Keratinocyte (primary cell): ENCODE measurements around the gene AKAIN1. TPM values are rescaled to one million over a fixed set of nuclear protein-coding genes. Genes with fewer than 3 reads are reported as not detected.

Experiments
- DNase-seq: peaks from one replicate; pipeline ENCODE4 v3.0.0-alpha.2; 2011; ENCODE audit warnings: low read depth, missing footprints, low spot score
- FAIRE-seq: peaks from 2 replicates; lab custom pipeline; 2011; peaks lifted over from hg19 to GRCh38; lab: Jason Lieb, UNC
- H2AFZ ChIP-seq: 2 replicates; pipeline ENCODE4 v1.6.0; 2012; ENCODE audit warnings: low read length, control low read depth, inconsistent platforms; ENCODE audit not compliant: control insufficient read depth
- H3K27ac ChIP-seq: 2 replicates; pipeline ENCODE4 v1.5.1; 2011; ENCODE audit warnings: low read length; ENCODE audit not compliant: control insufficient read depth, insufficient read depth
- H3K27me3 ChIP-seq: 3 replicates; pipeline ENCODE4 v1.6.0; 2011; ENCODE audit warnings: low read length; ENCODE audit not compliant: control insufficient read depth, insufficient read depth; ENCODE audit errors: extremely low read depth
- H3K36me3 ChIP-seq, 2 experiments: 2 replicates in 1 of 2; 3 replicates in 1 of 2; pipeline ENCODE4 v1.5.1; 2011; ENCODE audit warnings: low read length in 2 of 2, mild to moderate bottlenecking in 1 of 2; ENCODE audit not compliant: control insufficient read depth in 2 of 2, insufficient read depth in 2 of 2; ENCODE audit errors: extremely low read depth in 1 of 2
- H3K4me1 ChIP-seq: 3 replicates; pipeline ENCODE4 v1.5.1; 2011; ENCODE audit warnings: low read length; ENCODE audit not compliant: control insufficient read depth, insufficient read depth; ENCODE audit errors: extremely low read depth
- H3K4me2 ChIP-seq: 3 replicates; pipeline ENCODE4 v1.6.0; 2011; ENCODE audit warnings: low read depth, low read length; ENCODE audit not compliant: control insufficient read depth, insufficient read depth; ENCODE audit errors: extremely low read depth
- H3K4me3 ChIP-seq, 3 experiments: fragments of 200-600 bp in 1 of 3; sonication (generic) in 1 of 3; 2 replicates in 2 of 3; 3 replicates in 1 of 3; pipeline ENCODE4 v1.5.1; 2011 to 2016; ENCODE audit warnings: low read length in 3 of 3, mild to moderate bottlenecking in 3 of 3, control low read depth in 2 of 3, inconsistent platforms in 1 of 3, low read depth in 1 of 3, mixed read lengths in 1 of 3, mixed run types in 1 of 3, moderate library complexity in 1 of 3; ENCODE audit not compliant: control insufficient read depth in 2 of 3, insufficient read depth in 2 of 3; ENCODE audit errors: extremely low read depth in 1 of 3
- H3K79me2 ChIP-seq: 2 replicates; pipeline ENCODE4 v1.6.0; 2012; ENCODE audit warnings: low read length; ENCODE audit not compliant: control insufficient read depth, insufficient read depth
- H3K9ac ChIP-seq: 3 replicates; pipeline ENCODE4 v1.6.0; 2011; ENCODE audit warnings: low read length; ENCODE audit not compliant: control insufficient read depth, insufficient read depth; ENCODE audit errors: extremely low read depth
- H3K9me1 ChIP-seq: 3 replicates; pipeline ENCODE4 v1.6.0; 2011; ENCODE audit warnings: low read length; ENCODE audit not compliant: control insufficient read depth, insufficient read depth; ENCODE audit errors: extremely low read depth
- H3K9me3 ChIP-seq: 2 replicates; pipeline ENCODE4 v1.5.1; 2012; ENCODE audit warnings: low read depth, low read length; ENCODE audit not compliant: control insufficient read depth
- H4K20me1 ChIP-seq: 3 replicates; pipeline ENCODE4 v1.6.0; 2011; ENCODE audit warnings: low read length; ENCODE audit not compliant: control insufficient read depth, insufficient read depth; ENCODE audit errors: extremely low read depth
- CTCF ChIP-seq, 3 experiments: IDR thresholded peaks in 1 of 3; conservative IDR thresholded peaks in 1 of 3; optimal IDR thresholded peaks in 1 of 3; 2 replicates in 2 of 3; 3 replicates in 1 of 3; pipeline versions ENCODE3 to v1.5.1; 2011; ENCODE audit warnings: low read length in 3 of 3, mild to moderate bottlenecking in 3 of 3, moderate library complexity in 2 of 3, control low read depth in 1 of 3, inconsistent platforms in 1 of 3; ENCODE audit not compliant: insufficient read depth in 2 of 3; ENCODE audit errors: extremely low read depth in 1 of 3
- EZH2 ChIP-seq: IDR thresholded peaks from one replicate; pipeline ENCODE4 v1.6.1; 2012; ENCODE audit warnings: inconsistent platforms, mild to moderate bottlenecking, low read length, moderate library complexity
- dilution Hi-C: fragments of 300-500 bp; cut with MboI; formaldehyde crosslinking; loops from one replicate; pipeline ENCODE4 v1.7.0; 2020; ENCODE audit warnings: low sequenced_read_pairs; ENCODE audit not compliant: extremely low pct_ligation_motif_present
- polyA plus RNA-seq, 5 experiments: library from polyadenylated mRNA; depleted of rRNA in 3 of 5; stranded (reverse) in 3 of 5; stranded (forward) in 1 of 5; unstranded in 1 of 5; fragments of >200 nt; gene quantifications; 1 replicate in 1 of 5; 2 replicates in 3 of 5; 3 replicates in 1 of 5; pipeline versions ENCODE4 v1.2.1 to v1.2.3, GENCODE V29; 2011 to 2012; ENCODE audit warnings: missing spikeins in 2 of 5, low read depth in 1 of 5, low replicate concordance in 1 of 5

AKAIN1 gene
- polyA plus RNA-seq, 1 donor (not counting 4 experiments of a cell fraction or from before 2014, with no cell fraction given): not detected

- Histone ChIP-seq H3K27ac (no peak overlapping the region), H3K27me3 (no peaks in the 10 kb centered on the region), H3K4me1 (no peaks in the 10 kb centered on the region), H3K9ac (no peak overlapping the region), H2AFZ (no peak overlapping the region), H3K36me3 (no peaks in the 10 kb centered on the region), H3K79me2 (no peaks in the 10 kb centered on the region), H3K4me3 (no peak overlapping the region), H3K4me2 (no peak overlapping the region), H3K9me3 (no peaks in the 10 kb centered on the region), H3K9me1 (no peaks in the 10 kb centered on the region), H4K20me1 (no peaks in the 10 kb centered on the region)
- no peak for FAIRE-seq
- dilution Hi-C loops: no loop called here
- no peak for DNase-seq
- TF ChIP-seq EZH2: no peak
- TF ChIP-seq CTCF (optimal IDR thresholded peaks at IDR 0.05 in 1 of 3, IDR thresholded peaks at IDR 0.05 in 1 of 3, conservative IDR thresholded peaks at IDR 0.05 in 1 of 3; ENCODE audit: extremely low read depth in 1 of 3, insufficient read depth in 2 of 3, low read length in 3 of 3): no peak
Measured at GRCh38 chr18:5173236-5173635, 23.8 kb downstream of the AKAIN1 start.

- no peak overlapping the region for H2AFZ ChIP-seq
- H3K27me3 ChIP-seq: no peaks in the 10 kb centered on the region
- no peaks in the 10 kb centered on the region for H4K20me1 ChIP-seq
- H3K4me2 ChIP-seq: no peak overlapping the region
- DNase-seq (no peak), FAIRE-seq (no peak)
- no peaks in the 10 kb centered on the region for H3K4me1 ChIP-seq
- H3K9me3 ChIP-seq: no peaks in the 10 kb centered on the region
- H3K4me3 ChIP-seq: no peak overlapping the region
- TF ChIP-seq EZH2 (no peak), CTCF (optimal IDR thresholded peaks at IDR 0.05 in 1 of 3, IDR thresholded peaks at IDR 0.05 in 1 of 3, conservative IDR thresholded peaks at IDR 0.05 in 1 of 3; ENCODE audit: extremely low read depth in 1 of 3, insufficient read depth in 2 of 3, low read length in 3 of 3) (no peak)
- no peaks in the 10 kb centered on the region for H3K9me1 ChIP-seq
- dilution Hi-C loops: no loop called here
- H3K79me2 ChIP-seq: no peaks in the 10 kb centered on the region
- no peaks in the 10 kb centered on the region for H3K36me3 ChIP-seq
- no peak overlapping the region for H3K27ac ChIP-seq
- no peak overlapping the region for H3K9ac ChIP-seq
Measured at GRCh38 chr18:5167831-5168230, 29.2 kb downstream of the AKAIN1 start.
